ENCODE results near the gene AAR2. TPM values are rescaled to one million over a fixed set of nuclear protein-coding genes. Genes with fewer than 3 reads are reported as not detected.

Gene AAR2
- total and polyA plus RNA-seq, 2 experiments from 2014 or later, result 34.3 to 35.4 TPM

- Histone ChIP-seq H3K9me2 (ENCODE audit: insufficient read depth) (no peaks in the 10 kb centered on the region), H3K27me3 (replicated peaks; ENCODE audit: insufficient read depth) (no peaks in the 10 kb centered on the region), H4K20me1 (ENCODE audit: insufficient read depth) (no peaks in the 10 kb centered on the region), H3K9ac (peak overlapping the region; percentile 96), H3F3A (ENCODE audit: insufficient read depth) (no peaks in the 10 kb centered on the region), H3K9me3 (ENCODE audit: low read depth) (no peaks in the 10 kb centered on the region), H3K36me3 (ENCODE audit: low read depth) (0 out of 2 replicates have a peak, but pooled peaks cover 9% of the 10 kb centered on the region), H3K4me2 (ENCODE audit: unreplicated experiment) (peak overlapping the region; percentile 99), H3K79me2 (ENCODE audit: insufficient read depth) (peaks cover 67% of the 10 kb centered on the region), H2AFZ (peak overlapping the region; percentile 100; the same call in 1 of the 2 replicates), H3K4me3 (peak overlapping the region; percentile 97), H3K4me1 (ENCODE audit: insufficient read depth) (0 out of 2 replicates have a peak, but pooled peaks cover 8% of the 10 kb centered on the region), H3K27ac (no peak overlapping the region)
- TF ChIP-seq EZH2 (IDR thresholded peaks at IDR 0.05; ENCODE audit: insufficient read depth, poor library complexity, severe bottlenecking) (no peak), EZH2phosphoT487 (IDR thresholded peaks at IDR 0.05; ENCODE audit: insufficient read depth, low read depth) (no peak)
- in situ Hi-C loops (cut with MboI), result no loop called here
- WGBS, 2 experiments (ENCODE audit: low coverage in 1 of 2, low lambda C conversion rate in 2 of 2, missing lambda C conversion rate in 2 of 2), result 45 to 51% methylated on average over 5 of the region's 5 CpGs
- DNase-seq, result peak; percentile 28
These were observed 1.2 kb downstream of the AAR2 start for GRCh38 chr20:36237477-36237876.

GRCh38 chr20:36238153-36238552 is 1.9 kb downstream of the AAR2 start:
- 81 to 86% methylated on average over 3 of the region's 3 CpGs for WGBS, 2 experiments (ENCODE audit: low coverage in 1 of 2, low lambda C conversion rate in 2 of 2, missing lambda C conversion rate in 2 of 2)
- in situ Hi-C loops (cut with MboI), result no loop called here

GRCh38 chr20:36238760-36239159 is 2.5 kb downstream of the AAR2 start:
- Histone ChIP-seq H3K4me3 (no peak overlapping the region), H3K9me3 (ENCODE audit: low read depth) (no peaks in the 10 kb centered on the region), H3K27ac (no peak overlapping the region), H3K36me3 (ENCODE audit: low read depth) (peaks cover 15% of the 10 kb centered on the region; the same call in 1 of the 2 replicates), H4K20me1 (ENCODE audit: insufficient read depth) (no peaks in the 10 kb centered on the region), H2AFZ (no peak overlapping the region), H3K4me1 (ENCODE audit: insufficient read depth) (0 out of 2 replicates have a peak, but pooled peaks cover 8% of the 10 kb centered on the region), H3K9me2 (ENCODE audit: insufficient read depth) (no peaks in the 10 kb centered on the region), H3K4me2 (ENCODE audit: unreplicated experiment) (no peak overlapping the region), H3K9ac (no peak overlapping the region), H3K79me2 (ENCODE audit: insufficient read depth) (peaks cover 80% of the 10 kb centered on the region), H3F3A (ENCODE audit: insufficient read depth) (no peaks in the 10 kb centered on the region), H3K27me3 (replicated peaks; ENCODE audit: insufficient read depth) (no peaks in the 10 kb centered on the region)
- no peak for DNase-seq
- in situ Hi-C loops (cut with MboI), result no loop called here
- 59 to 79% methylated on average over 3 of the region's 3 CpGs for WGBS, 2 experiments (ENCODE audit: low coverage in 1 of 2, low lambda C conversion rate in 2 of 2, missing lambda C conversion rate in 2 of 2)
- TF ChIP-seq EZH2phosphoT487 (IDR thresholded peaks at IDR 0.05; ENCODE audit: insufficient read depth, low read depth) (no peak), EZH2 (IDR thresholded peaks at IDR 0.05; ENCODE audit: insufficient read depth, poor library complexity, severe bottlenecking) (no peak)

More at GRCh38 chr20:36238153-36238552, 1.9 kb downstream of the AAR2 start:
- Histone ChIP-seq H3F3A (ENCODE audit: insufficient read depth) (no peaks in the 10 kb centered on the region), H3K9ac (0 out of 2 replicates have a peak overlapping the region, but pooled peaks have one; percentile 0), H3K4me3 (no peak overlapping the region), H3K9me2 (ENCODE audit: insufficient read depth) (no peaks in the 10 kb centered on the region), H3K4me1 (ENCODE audit: insufficient read depth) (0 out of 2 replicates have a peak, but pooled peaks cover 8% of the 10 kb centered on the region), H3K27me3 (replicated peaks; ENCODE audit: insufficient read depth) (no peaks in the 10 kb centered on the region), H3K27ac (no peak overlapping the region), H3K79me2 (ENCODE audit: insufficient read depth) (peaks cover 74% of the 10 kb centered on the region), H4K20me1 (ENCODE audit: insufficient read depth) (no peaks in the 10 kb centered on the region), H3K9me3 (ENCODE audit: low read depth) (no peaks in the 10 kb centered on the region), H3K36me3 (ENCODE audit: low read depth) (peaks cover 9% of the 10 kb centered on the region; the same call in 1 of the 2 replicates), H2AFZ (no peak overlapping the region), H3K4me2 (ENCODE audit: unreplicated experiment) (no peak overlapping the region)
- peak; percentile 23 for DNase-seq
- TF ChIP-seq EZH2 (IDR thresholded peaks at IDR 0.05; ENCODE audit: insufficient read depth, poor library complexity, severe bottlenecking) (no peak), EZH2phosphoT487 (IDR thresholded peaks at IDR 0.05; ENCODE audit: insufficient read depth, low read depth) (no peak)

- 96 to 99% methylated on average over 12 of the region's 12 CpGs for WGBS, 2 experiments (ENCODE audit: low coverage in 1 of 2, low lambda C conversion rate in 2 of 2, missing lambda C conversion rate in 2 of 2)
- no peak for TF ChIP-seq EZH2 (IDR thresholded peaks at IDR 0.05; ENCODE audit: insufficient read depth, poor library complexity, severe bottlenecking)
- TF ChIP-seq EZH2phosphoT487 (IDR thresholded peaks at IDR 0.05; ENCODE audit: insufficient read depth, low read depth), result no peak
- in situ Hi-C loops (cut with MboI), result no loop called here
- DNase-seq, result no peak
- Histone ChIP-seq H4K20me1 (ENCODE audit: insufficient read depth) (no peaks in the 10 kb centered on the region), H3K9me3 (ENCODE audit: low read depth) (no peaks in the 10 kb centered on the region), H3K4me3 (no peak overlapping the region), H3K79me2 (ENCODE audit: insufficient read depth) (peaks cover 91% of the 10 kb centered on the region), H3F3A (ENCODE audit: insufficient read depth) (no peaks in the 10 kb centered on the region), H3K36me3 (ENCODE audit: low read depth) (peaks cover 27% of the 10 kb centered on the region; the same call in 1 of the 2 replicates), H3K9ac (no peak overlapping the region), H3K4me1 (ENCODE audit: insufficient read depth) (0 out of 2 replicates have a peak, but pooled peaks cover 8% of the 10 kb centered on the region), H3K9me2 (ENCODE audit: insufficient read depth) (no peaks in the 10 kb centered on the region), H2AFZ (no peak overlapping the region), H3K27ac (no peak overlapping the region), H3K4me2 (ENCODE audit: unreplicated experiment) (no peak overlapping the region), H3K27me3 (replicated peaks; ENCODE audit: insufficient read depth) (no peaks in the 10 kb centered on the region)
These were observed 3.8 kb downstream of the AAR2 start for GRCh38 chr20:36240076-36240475.

Measured in GM23248 (cell line).